Transverse colon (tissue), 4 donors: Measurements from ENCODE around the gene LRRC58. TPM values are rescaled to one million over a fixed set of nuclear protein-coding genes. Genes with fewer than 3 reads are reported as not detected.
"Not testable (repeated sequence)": the region's sequence is repeated elsewhere in the genome, so short reads cannot be mapped to it uniquely, and the experiment has no call there.

Source experiments
- DNase-seq: peaks from one replicate; pipeline ENCODE4 v3.0.0-alpha.2; 2019
- H3K27ac ChIP-seq, 4 donors: fragments of 200-600 bp; sonication (generic); 2 replicates each; pipeline ENCODE4 v1.5.1; 2016 to 2018; ENCODE audit warnings: inconsistent platforms in 4 of 4
- H3K27me3 ChIP-seq: fragments of 200-600 bp; sonication (generic); 2 replicates; pipeline ENCODE4 v1.5.1; 2017; ENCODE audit warnings: inconsistent platforms
- H3K36me3 ChIP-seq, 4 donors: fragments of 200-600 bp; sonication (generic); 2 replicates each; pipeline ENCODE4 v1.5.1; 2017 to 2019; ENCODE audit warnings: inconsistent platforms in 4 of 4
- H3K4me1 ChIP-seq, 4 donors: fragments of 200-600 bp; sonication (generic); 2 replicates each; pipeline ENCODE4 v1.5.1; 2017 to 2020; ENCODE audit warnings: inconsistent platforms in 4 of 4
- H3K4me3 ChIP-seq, 4 donors: fragments of 200-600 bp; sonication (generic); 1 replicate in 1 of 4; 2 replicates in 3 of 4; pipeline versions ENCODE4 v1.5.1 to v1.6.1; 2017 to 2019; ENCODE audit warnings: inconsistent platforms in 4 of 4
- H3K9me3 ChIP-seq, 2 donors: fragments of 200-600 bp; sonication (generic); 2 replicates each; pipeline ENCODE4 v1.5.1; 2017 to 2019; ENCODE audit warnings: inconsistent platforms in 2 of 2
- CTCF ChIP-seq, 5 experiments: fragments of 200-600 bp in 3 of 5; fragments of 450-650 bp in 2 of 5; sonication (generic) in 3 of 5; IDR thresholded peaks; 1 replicate in 2 of 5; 2 replicates in 3 of 5; pipeline ENCODE4 v1.5.1; 2016 to 2017; ENCODE audit warnings: antibody characterized with exemption in 5 of 5, inconsistent platforms in 3 of 5, mild to moderate bottlenecking in 2 of 5, moderate library complexity in 1 of 5
- EP300 ChIP-seq: sonication (generic); formaldehyde crosslinking; IDR thresholded peaks from one replicate; pipeline ENCODE4 v1.6.1; 2017; ENCODE audit warnings: antibody characterized with exemption, low read depth
- POLR2A ChIP-seq: fragments of 450-650 bp; IDR thresholded peaks from one replicate; pipeline ENCODE4 v1.6.1; 2016; ENCODE audit warnings: antibody characterized with exemption, mild to moderate bottlenecking, moderate library complexity
- POLR2AphosphoS5 ChIP-seq, 3 donors: sonication (generic); formaldehyde crosslinking; IDR thresholded peaks; one replicate each; pipeline ENCODE4 v1.6.1; 2016; ENCODE audit warnings: antibody characterized with exemption in 3 of 3
- WGBS, 2 donors: methylation state at CpG; one replicate each; pipeline ENCODE4 v1.1.5; 2018; ENCODE audit warnings: low coverage in 1 of 2; 5-methylcytosine and 5-hydroxymethylcytosine counted together
- in situ Hi-C, 4 donors: fragments of 200-750 bp; cut with MboI; loops; one replicate each; pipeline versions ENCODE4 v1.15.0 to v1.15.1; 2017; ENCODE audit warnings: low sequenced_read_pairs in 3 of 4, low pct_ligation_motif_present in 1 of 4, low pct_unique_long_range_greater_than_20kb in 1 of 4
- intact Hi-C: fragments of 100-400 bp; cut with DNase I; formaldehyde crosslinking; loops from one replicate; pipeline ENCODE4 v1.15.1; 2023; ENCODE audit warnings: low total_unique reads
- total RNA-seq, 4 donors: library from RNA; depleted of rRNA; stranded (reverse); fragments of >200 nt; gene quantifications; one replicate each; pipeline ENCODE4 v1.1.0, GENCODE V29; 2016

LRRC58 gene
- total RNA-seq, 4 donors from 2014 or later: 7.9 to 23.2 (median 15.2) TPM

GRCh38 chr3:120300971-120301370 is 48.2 kb downstream of the LRRC58 start:
- no peak for DNase-seq
- WGBS, 2 donors: 71 to 73% methylated on average over 3 of the region's 3 CpGs
- intact Hi-C loops: no loop called here
- H3K9me3 ChIP-seq: no peaks in the 10 kb centered on the region
- no peak for TF ChIP-seq EP300
- TF ChIP-seq CTCF (IDR thresholded peaks at IDR 0.05): no peak
- no peak for TF ChIP-seq POLR2AphosphoS5 (IDR thresholded peaks at IDR 0.05)
- TF ChIP-seq POLR2A: no peak
- in situ Hi-C loops: no loop called here
- no peaks in the 10 kb centered on the region for H3K27me3 ChIP-seq
- no peaks in the 10 kb centered on the region for H3K36me3 ChIP-seq
- H3K27ac ChIP-seq: no peak overlapping the region
- no peaks in the 10 kb centered on the region for H3K4me1 ChIP-seq
- no peak overlapping the region for H3K4me3 ChIP-seq

GRCh38 chr3:120299403-120299802 is 49.8 kb downstream of the LRRC58 start:
- Histone ChIP-seq H3K27ac (no peak overlapping the region), H3K4me1 (no peaks in the 10 kb centered on the region), H3K36me3 (no peaks in the 10 kb centered on the region), H3K9me3 (no peaks in the 10 kb centered on the region), H3K4me3 (no peak overlapping the region), H3K27me3 (no peaks in the 10 kb centered on the region)
- DNase-seq: no peak
- TF ChIP-seq POLR2AphosphoS5 (IDR thresholded peaks at IDR 0.05) (no peak), CTCF (IDR thresholded peaks at IDR 0.05) (no peak), POLR2A (no peak), EP300 (no peak)
- intact Hi-C loops (no loop called here), in situ Hi-C loops (no loop called here)

- DNase-seq: no peak
- in situ Hi-C loops: no loop called here
- TF ChIP-seq POLR2AphosphoS5 (IDR thresholded peaks at IDR 0.05) (no peak), EP300 (no peak), CTCF (IDR thresholded peaks at IDR 0.05) (no peak), POLR2A (no peak)
Observed at GRCh38 chr3:120298996-120299395, 50.2 kb downstream of the LRRC58 start.

GRCh38 chr3:120291552-120291951 is 57.6 kb downstream of the LRRC58 start:
- 75 to 77% methylated on average over 2 of the region's 2 CpGs for WGBS, 2 donors
- DNase-seq, intact Hi-C loops, H3K4me3 ChIP-seq, H3K36me3 ChIP-seq, H3K9me3 ChIP-seq, H3K4me1 ChIP-seq, H3K27ac ChIP-seq, H3K27me3 ChIP-seq, in situ Hi-C loops: not testable (repeated sequence)

More at GRCh38 chr3:120298996-120299395, 50.2 kb downstream of the LRRC58 start:
- intact Hi-C loops: no loop called here
- H3K36me3 ChIP-seq: no peaks in the 10 kb centered on the region
- no peaks in the 10 kb centered on the region for H3K9me3 ChIP-seq
- H3K27me3 ChIP-seq: no peaks in the 10 kb centered on the region
- H3K4me1 ChIP-seq: no peaks in the 10 kb centered on the region
- H3K27ac ChIP-seq: no peak overlapping the region
- H3K4me3 ChIP-seq: no peak overlapping the region

- no peak for DNase-seq
- Histone ChIP-seq H3K9me3 (peaks cover 0 to 2% of the 10 kb centered on the region in 2 donors), H3K27me3 (peaks cover 20% of the 10 kb centered on the region), H3K4me1 (peaks cover 0 to 7% (median 4%) of the 10 kb centered on the region in 4 donors), H3K36me3 (no peaks in the 10 kb centered on the region), H3K27ac (no peak overlapping the region), H3K4me3 (no peak overlapping the region)
- in situ Hi-C loops (no loop called here), intact Hi-C loops (no loop called here)
- WGBS, 2 donors: 91% methylated on average over 11 of the region's 16 CpGs; no CpG with 5 or more reads in 1 of the 2 donors
- TF ChIP-seq POLR2A (no peak), EP300 (no peak), POLR2AphosphoS5 (IDR thresholded peaks at IDR 0.05) (no peak), CTCF (IDR thresholded peaks at IDR 0.05) (no peak)
Observed at GRCh38 chr3:120289636-120290035, 59.5 kb downstream of the LRRC58 start.
